GM19240 (cell line): ENCODE measurements around the gene ECT2.
"Not testable (repeated sequence)": the region's sequence is repeated elsewhere in the genome, so short reads cannot be mapped to it uniquely, and the experiment has no call there.

Experiments used
- DNase-seq: peaks from one replicate; pipeline ENCODE4 v3.0.0; 2011; ENCODE audit warnings: low spot score; ENCODE audit not compliant: insufficient read length

ECT2 gene

DNA sequence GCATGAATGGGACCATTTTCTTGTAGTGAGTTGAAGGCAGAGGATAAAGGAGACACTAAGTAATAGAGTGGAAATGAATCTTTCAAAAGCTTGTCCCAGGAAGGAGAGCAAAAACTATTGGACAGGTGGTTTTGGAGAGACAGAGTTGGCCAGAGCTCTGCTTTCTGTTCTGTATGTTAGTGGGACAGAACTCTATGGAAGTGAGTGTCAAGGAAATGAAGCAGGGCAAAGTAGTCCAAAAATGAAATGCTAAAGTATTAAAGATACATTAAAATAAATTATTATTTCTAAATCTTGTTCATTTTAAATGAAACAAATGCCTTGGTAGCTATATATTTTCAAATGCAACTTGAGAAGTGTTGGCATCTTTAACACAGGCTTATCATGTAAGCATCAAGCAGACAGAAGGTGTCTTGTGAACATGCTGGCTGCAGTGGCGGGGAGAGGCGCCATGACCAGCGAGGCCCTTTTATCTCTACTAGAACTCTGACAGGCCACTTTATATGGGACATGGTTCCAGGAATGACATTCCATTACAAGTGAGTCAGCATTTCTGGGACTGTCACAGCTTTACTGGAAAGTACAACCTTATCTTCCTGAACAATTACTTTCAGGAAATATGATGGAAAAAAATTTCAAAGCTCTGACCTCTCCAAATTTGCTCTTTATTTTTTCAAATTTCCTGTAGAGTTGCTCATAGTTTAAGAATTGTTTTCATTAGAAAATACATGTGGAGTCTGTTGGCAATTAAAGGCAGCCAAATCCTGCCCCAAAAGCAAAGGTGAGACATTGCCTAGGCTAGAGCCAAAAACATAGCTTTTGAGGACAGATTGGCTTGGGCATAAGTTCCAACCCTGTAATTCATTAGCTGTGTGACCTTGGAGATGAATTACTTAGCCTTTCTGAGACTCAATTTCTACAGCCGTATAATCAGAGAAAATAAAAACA is 106.5 kb downstream of the ECT2 start:
- DNase-seq = no peak

DNA sequence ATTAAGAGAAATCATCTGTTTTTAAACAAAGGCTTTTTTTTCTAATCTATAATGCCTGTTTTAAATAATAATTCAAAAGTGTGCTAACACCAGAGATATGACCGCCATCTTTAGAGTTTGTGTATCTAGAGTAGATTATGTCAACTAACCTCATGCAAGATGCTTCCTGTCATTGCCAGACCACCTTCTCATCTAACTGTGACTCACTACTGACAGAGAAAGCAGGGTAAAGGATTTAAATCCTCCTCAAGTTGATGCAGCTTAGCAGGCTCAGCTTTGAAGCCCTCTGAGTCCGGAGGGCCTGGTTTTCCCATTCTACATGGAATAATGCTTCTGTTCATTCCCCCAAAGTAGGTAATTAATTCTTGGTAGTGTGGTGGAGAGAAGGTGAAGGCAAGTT is 108.5 kb downstream of the ECT2 start:
- no peak for DNase-seq

DNA sequence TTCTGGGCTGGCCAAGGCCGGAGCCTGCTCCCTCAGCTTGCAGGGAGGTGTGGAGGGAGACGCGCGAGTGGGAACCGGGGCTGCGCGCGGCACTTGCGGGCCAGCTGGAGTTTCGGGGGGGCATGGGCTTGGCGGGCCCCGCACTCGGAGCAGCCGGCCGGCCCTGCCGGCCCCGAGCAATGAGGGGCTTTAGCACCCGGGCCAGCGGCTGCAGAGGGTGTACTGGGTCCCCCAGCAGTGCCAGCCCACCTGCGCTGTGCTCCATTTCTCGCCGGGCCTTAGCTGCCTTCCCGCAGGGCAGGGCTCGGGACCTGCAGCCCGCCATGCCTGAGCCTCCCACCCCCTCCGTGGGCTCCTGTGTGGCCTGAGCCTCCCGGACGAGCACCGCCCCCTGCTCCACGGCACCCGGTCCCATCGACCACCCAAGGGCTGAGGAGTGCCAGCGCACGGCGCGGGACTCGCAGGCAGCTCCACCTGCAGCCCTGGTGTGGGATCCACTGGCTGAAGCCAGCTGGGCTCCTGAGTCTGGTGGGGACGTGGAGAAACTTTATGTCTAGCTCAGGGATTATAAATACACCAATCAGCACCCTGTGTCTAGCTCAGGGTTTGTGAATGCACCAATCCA is 116.3 kb downstream of the ECT2 start:
- not testable (repeated sequence) for DNase-seq

DNA sequence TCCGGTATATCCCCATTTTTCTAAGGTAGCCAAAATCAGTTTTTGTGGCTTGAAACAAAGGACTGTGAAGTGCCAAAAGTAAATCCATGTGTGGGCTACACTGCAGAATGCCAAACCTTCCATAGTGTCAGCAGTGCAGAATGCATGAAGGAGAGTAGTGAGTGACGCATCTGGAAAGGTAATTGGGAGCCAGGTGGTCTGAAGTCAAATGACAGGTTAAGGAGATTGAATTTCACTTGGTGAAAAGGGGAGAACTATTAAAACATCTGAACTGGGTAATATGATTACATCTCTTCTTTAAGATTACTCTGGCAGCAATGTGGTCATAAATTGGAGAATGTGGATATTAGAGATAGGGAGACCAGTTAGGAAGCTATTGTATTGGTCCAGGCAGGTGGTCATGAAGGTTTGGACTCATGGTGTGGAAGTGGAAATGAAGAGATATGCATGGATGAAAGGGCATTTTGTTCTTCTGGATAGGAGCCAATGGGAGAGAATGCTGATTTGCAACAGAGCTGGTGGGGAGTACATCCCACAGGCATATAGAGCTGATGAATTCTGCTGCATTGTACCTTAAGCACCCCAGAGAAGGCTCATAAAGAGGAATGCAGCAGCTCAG is 118.2 kb downstream of the ECT2 start:
- no peak for DNase-seq

DNA sequence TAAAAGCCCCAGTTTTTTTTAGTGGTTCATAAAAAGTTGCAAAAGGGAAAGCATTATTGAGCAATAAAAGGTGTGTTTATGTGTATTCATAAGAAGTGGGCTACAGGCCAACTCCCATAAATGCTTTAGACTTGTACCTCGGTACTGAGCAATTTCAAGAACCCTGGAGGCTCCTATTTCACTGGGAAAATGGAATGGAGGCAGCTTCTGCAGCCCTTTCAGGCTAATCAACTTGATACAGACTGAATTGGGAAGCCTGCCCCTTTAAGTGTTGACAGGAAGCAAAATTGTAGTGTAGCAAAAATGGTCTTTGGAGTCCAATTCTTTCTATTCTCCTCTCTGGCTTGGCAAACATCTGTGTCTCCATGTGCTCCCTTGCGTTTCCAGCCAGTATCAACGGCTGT is 118.8 kb downstream of the ECT2 start:
- DNase-seq = no peak

DNA sequence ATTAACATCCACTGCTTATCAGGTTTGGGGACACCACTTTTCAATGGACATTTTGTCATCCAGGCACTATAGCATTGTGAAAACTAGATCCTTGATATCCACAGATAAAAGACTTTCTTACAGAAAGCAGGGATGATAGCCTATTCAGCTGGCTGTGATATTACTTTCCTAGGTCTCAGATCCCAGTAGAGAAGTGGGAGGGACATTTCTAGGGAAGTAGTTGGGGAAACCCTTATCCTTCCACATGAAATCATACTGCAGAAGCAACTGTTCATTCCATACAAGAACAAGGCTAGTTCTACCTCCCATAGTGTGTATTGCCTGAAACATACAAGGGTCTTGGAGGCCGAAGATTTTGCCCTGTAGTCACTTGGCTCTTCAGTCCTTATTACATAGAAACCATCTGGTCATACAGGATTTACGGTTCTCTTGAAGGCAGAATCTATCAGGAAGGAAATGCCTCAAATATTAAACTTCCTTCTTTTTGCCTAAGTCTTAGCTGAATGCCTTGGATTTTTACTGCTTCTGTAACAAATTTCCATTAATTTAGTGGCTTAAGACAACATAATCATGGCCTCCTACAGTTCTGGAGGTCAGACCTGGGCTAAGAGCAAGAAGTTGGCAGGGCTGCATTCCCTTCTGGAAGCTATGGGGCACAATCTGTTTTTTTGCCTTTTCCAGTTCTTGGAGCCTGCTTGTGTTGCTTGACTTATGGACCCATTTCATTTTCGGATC is 119.4 kb downstream of the ECT2 start:
- DNase-seq = no peak
